IMR-90 (cell line): ENCODE data around the gene RNPEPL1.

Experiments used
- BHLHE40 ChIP-seq: fragments of 150-350 bp; IDR thresholded peaks from 2 replicates; pipeline ENCODE4 v1.6.1; 2016; ENCODE audit warnings: mild to moderate bottlenecking, low read depth, low read length
- CEBPB ChIP-seq: IDR thresholded peaks from 2 replicates; pipeline ENCODE4 v1.6.1; 2012; ENCODE audit warnings: low read depth, low read length, improper control_type of control experiment
- CHD1 ChIP-seq: IDR thresholded peaks from 2 replicates; pipeline ENCODE4 v1.6.1; 2012; ENCODE audit warnings: low read depth, low read length, improper control_type of control experiment
- CTCF ChIP-seq: conservative IDR thresholded peaks from 2 replicates; pipeline ENCODE4 v1.5.1; 2012; ENCODE audit warnings: mild to moderate bottlenecking, low read depth, low read length, improper control_type of control experiment
- ELK1 ChIP-seq: fragments of 150-350 bp; IDR thresholded peaks from 2 replicates; pipeline ENCODE4 v1.6.1; 2016; ENCODE audit warnings: low read depth, mild to moderate bottlenecking, low read length, moderate library complexity, borderline replicate concordance
- FOS ChIP-seq: fragments of 150-350 bp; IDR thresholded peaks from 2 replicates; pipeline ENCODE4 v1.6.1; 2016; ENCODE audit warnings: low read depth, low read length
- MAFK ChIP-seq: IDR thresholded peaks from 2 replicates; pipeline ENCODE4 v1.6.1; 2012; ENCODE audit warnings: low read depth, low read length, improper control_type of control experiment
- MAZ ChIP-seq: IDR thresholded peaks from 2 replicates; pipeline ENCODE4 v1.6.1; 2012; ENCODE audit warnings: low read depth, mild to moderate bottlenecking, low read length, improper control_type of control experiment, moderate library complexity, borderline replicate concordance
- MXI1 ChIP-seq: IDR thresholded peaks from 2 replicates; pipeline ENCODE4 v1.6.1; 2012; ENCODE audit warnings: low read depth, mild to moderate bottlenecking, low read length, moderate library complexity, borderline replicate concordance
- POLR2A ChIP-seq: IDR thresholded peaks from 2 replicates; pipeline ENCODE4 v1.6.1; 2012; ENCODE audit warnings: mild to moderate bottlenecking, low read depth, low read length
- SMC3 ChIP-seq: fragments of 150-350 bp; IDR thresholded peaks from 2 replicates; pipeline ENCODE4 v1.6.1; 2016; ENCODE audit warnings: low read depth, mild to moderate bottlenecking, antibody characterized with exemption, low read length, moderate library complexity
- USF2 ChIP-seq: fragments of 150-350 bp; IDR thresholded peaks from 2 replicates; pipeline ENCODE4 v1.6.1; 2017; ENCODE audit warnings: mild to moderate bottlenecking, antibody characterized with exemption, low read length, low read depth

- TF ChIP-seq MXI1 = no peak
- no peak for TF ChIP-seq CTCF
- no peak for TF ChIP-seq POLR2A
- TF ChIP-seq SMC3 = no peak
- no peak for TF ChIP-seq ELK1
- no peak for TF ChIP-seq USF2
- TF ChIP-seq BHLHE40 = no peak
- no peak for TF ChIP-seq CEBPB
- TF ChIP-seq MAZ = no peak
- TF ChIP-seq FOS = no peak
- no peak for TF ChIP-seq CHD1
- TF ChIP-seq MAFK = no peak
Measured at GRCh38 chr2:240584486-240585031, 16.3 kb downstream of the RNPEPL1 start.
